Measurements from ENCODE around the gene CCDC28B. TPM values are rescaled to one million over a fixed set of nuclear protein-coding genes. Genes with fewer than 3 reads are reported as not detected.

CCDC28B gene
- total and polyA plus RNA-seq, 2 of the 13 experiments (the other 11 are each of a cell fraction or from before 2014, with no cell fraction given) = 2.6 to 3.5 TPM

- no peak for TF ChIP-seq ZNF549 (CRISPR knock-in tag; IDR thresholded peaks at IDR 0.05)
- no peak for TF ChIP-seq FOXO1 (CRISPR knock-in tag; IDR thresholded peaks at IDR 0.05)
- no peak for TF ChIP-seq ZNF569 (CRISPR knock-in tag; IDR thresholded peaks at IDR 0.05; ENCODE audit: borderline replicate concordance)
- no peak for TF ChIP-seq POGK (CRISPR knock-in tag; conservative IDR thresholded peaks at IDR 0.05)
- no peak for TF ChIP-seq HES4 (CRISPR knock-in tag; IDR thresholded peaks at IDR 0.05; ENCODE audit: borderline replicate concordance)
- TF ChIP-seq ZBTB26 (CRISPR knock-in tag; IDR thresholded peaks at IDR 0.05; ENCODE audit: borderline replicate concordance) = 0 out of 2 replicates have a peak, but pooled peaks have one; percentile 17
- TF ChIP-seq ELF3 (CRISPR knock-in tag; IDR thresholded peaks at IDR 0.05) = 0 out of 2 replicates have a peak, but pooled peaks have one; percentile 12
- TF ChIP-seq SAP130 (CRISPR knock-in tag; IDR thresholded peaks at IDR 0.05; ENCODE audit: low read depth) = 0 out of 2 replicates have a peak, but pooled peaks have one; percentile 24
- peak; percentile 93 for TF ChIP-seq STAG1 (CRISPR knock-in tag; IDR thresholded peaks at IDR 0.05)
- no peak for TF ChIP-seq KLF11 (CRISPR knock-in tag; IDR thresholded peaks at IDR 0.05)
- TF ChIP-seq ARHGAP35 (CRISPR knock-in tag; IDR thresholded peaks at IDR 0.05; ENCODE audit: borderline replicate concordance) = no peak
- TF ChIP-seq, protein P1, sequence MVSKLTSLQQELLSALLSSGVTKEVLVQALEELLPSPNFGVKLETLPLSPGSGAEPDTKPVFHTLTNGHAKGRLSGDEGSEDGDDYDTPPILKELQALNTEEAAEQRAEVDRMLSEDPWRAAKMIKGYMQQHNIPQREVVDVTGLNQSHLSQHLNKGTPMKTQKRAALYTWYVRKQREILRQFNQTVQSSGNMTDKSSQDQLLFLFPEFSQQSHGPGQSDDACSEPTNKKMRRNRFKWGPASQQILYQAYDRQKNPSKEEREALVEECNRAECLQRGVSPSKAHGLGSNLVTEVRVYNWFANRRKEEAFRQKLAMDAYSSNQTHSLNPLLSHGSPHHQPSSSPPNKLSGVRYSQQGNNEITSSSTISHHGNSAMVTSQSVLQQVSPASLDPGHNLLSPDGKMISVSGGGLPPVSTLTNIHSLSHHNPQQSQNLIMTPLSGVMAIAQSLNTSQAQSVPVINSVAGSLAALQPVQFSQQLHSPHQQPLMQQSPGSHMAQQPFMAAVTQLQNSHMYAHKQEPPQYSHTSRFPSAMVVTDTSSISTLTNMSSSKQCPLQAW (CRISPR knock-in tag; IDR thresholded peaks at IDR 0.05) = peak; percentile 54; the same call in 1 of the 2 replicates
- no peak for TF ChIP-seq IRF9 (CRISPR knock-in tag; IDR thresholded peaks at IDR 0.05; ENCODE audit: borderline replicate concordance)
- 0 out of 2 replicates have a peak, but pooled peaks have one; percentile 18 for TF ChIP-seq ZFY (CRISPR knock-in tag; IDR thresholded peaks at IDR 0.05)
- TF ChIP-seq ZNF598 (CRISPR knock-in tag; IDR thresholded peaks at IDR 0.05; ENCODE audit: borderline replicate concordance) = 0 out of 2 replicates have a peak, but pooled peaks have one; percentile 58
- TF ChIP-seq PATZ1 (CRISPR knock-in tag; IDR thresholded peaks at IDR 0.05) = peak; percentile 25; the same call in 1 of the 2 replicates
- TF ChIP-seq, protein P2, sequence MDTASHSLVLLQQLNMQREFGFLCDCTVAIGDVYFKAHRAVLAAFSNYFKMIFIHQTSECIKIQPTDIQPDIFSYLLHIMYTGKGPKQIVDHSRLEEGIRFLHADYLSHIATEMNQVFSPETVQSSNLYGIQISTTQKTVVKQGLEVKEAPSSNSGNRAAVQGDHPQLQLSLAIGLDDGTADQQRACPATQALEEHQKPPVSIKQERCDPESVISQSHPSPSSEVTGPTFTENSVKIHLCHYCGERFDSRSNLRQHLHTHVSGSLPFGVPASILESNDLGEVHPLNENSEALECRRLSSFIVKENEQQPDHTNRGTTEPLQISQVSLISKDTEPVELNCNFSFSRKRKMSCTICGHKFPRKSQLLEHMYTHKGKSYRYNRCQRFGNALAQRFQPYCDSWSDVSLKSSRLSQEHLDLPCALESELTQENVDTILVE (CRISPR knock-in tag; IDR thresholded peaks at IDR 0.05) = no peak
- TF ChIP-seq ETV6 (CRISPR knock-in tag; conservative IDR thresholded peaks at IDR 0.05) = no peak
- TF ChIP-seq RAD21 (CRISPR knock-in tag; IDR thresholded peaks at IDR 0.05) = peak; percentile 90
- peak; percentile 38 for TF ChIP-seq TEAD3 (CRISPR knock-in tag; optimal IDR thresholded peaks at IDR 0.05; ENCODE audit: borderline replicate concordance)
Measured at GRCh38 chr1:32215629-32216480, 15.5 kb downstream of the CCDC28B start (continued).
